Eye (tissue), 1 donor: ENCODE data around the gene DCDC2.

Experiments used
- DNase-seq: peaks from one replicate; pipeline ENCODE4 v3.0.0-alpha.2; 2015

The DCDC2 gene

GRCh38 chr6:24140591-24140990 is 217.3 kb downstream of the DCDC2 start:
- no peak for DNase-seq

- no peak for DNase-seq
Measured at GRCh38 chr6:24139639-24140038, 218.2 kb downstream of the DCDC2 start.

DNA sequence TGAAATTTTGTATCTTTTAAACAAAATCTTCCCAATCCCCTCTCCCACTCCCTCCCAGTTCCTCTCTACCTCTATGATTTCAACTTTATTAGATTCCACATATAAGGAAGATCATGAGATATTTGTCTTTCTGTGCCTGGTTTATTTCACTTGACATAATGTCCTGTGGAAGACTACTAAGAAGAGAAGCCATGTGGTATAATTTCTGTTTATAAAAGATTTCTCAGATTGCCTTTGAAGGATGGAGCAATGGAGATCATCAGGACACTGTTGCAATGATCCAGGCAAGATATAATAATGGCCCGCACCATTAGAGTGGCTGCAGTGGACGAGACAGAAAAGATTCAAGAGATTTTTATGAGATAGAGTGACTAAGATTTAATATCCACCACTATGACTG is 218.8 kb downstream of the DCDC2 start:
- no peak for DNase-seq

- DNase-seq, result no peak
Measured at GRCh38 chr6:24131751-24132150, 226.1 kb downstream of the DCDC2 start.

- no peak for DNase-seq
Measured at GRCh38 chr6:24127316-24127715, 230.5 kb downstream of the DCDC2 start.

DNA sequence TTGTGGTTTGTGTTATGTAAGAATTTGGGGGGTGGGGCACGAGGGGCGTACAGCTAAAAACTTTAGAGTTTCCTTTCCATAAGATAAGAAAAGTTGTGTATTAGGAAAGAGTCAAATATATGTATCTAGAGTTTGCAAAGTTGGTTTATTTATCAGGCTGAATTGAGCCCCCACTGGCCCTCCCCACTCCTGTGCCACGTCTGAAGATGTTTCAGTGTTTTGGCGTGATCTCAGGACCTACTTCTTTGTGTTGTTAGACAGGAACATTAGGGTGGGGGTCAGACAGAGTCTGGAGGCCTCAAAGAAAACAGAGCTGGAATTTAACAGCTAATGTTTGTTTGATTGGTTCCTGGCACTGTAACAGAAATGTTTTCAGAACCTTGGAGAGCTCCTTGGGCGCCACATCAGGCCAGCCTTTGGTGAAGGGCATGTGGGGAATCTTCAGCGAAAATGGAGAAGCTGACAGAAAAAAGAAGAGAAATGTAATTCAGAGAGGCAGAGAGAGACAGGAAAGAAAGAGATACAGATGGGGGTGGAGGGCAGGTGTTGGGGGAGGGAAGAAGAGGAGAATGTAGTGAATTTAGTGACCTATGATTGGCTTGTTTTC is 231.2 kb downstream of the DCDC2 start:
- peak; percentile 96 for DNase-seq

DNA sequence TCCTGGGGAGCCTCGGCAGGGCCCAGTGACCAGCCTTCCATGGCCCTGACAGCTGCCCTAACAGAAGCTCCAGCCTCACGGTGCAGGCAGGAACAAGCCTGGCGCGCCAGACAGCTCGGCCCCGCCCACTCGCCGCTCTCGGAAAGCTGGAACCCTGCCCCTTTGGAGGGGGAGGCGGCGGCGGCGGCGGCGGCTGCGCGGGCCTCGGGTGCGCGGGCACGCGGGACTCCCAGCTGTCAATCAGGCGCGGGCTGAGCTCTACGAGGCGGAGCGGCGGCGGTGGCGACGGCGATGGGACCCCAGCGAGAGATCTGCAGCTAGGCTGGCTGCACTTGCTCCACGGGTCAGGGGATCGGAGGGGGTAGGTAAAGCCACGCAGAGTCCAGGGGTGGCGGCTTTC is 231.9 kb downstream of the DCDC2 start, which contains the start of gene NRSN1:
TSS of gene NRSN1 (plus strand) at position 236 of the 400 bp plus-strand sequence. CDS start 8,113 bp downstream, outside the sequence.
- DNase-seq, result peak; percentile 82

DNA sequence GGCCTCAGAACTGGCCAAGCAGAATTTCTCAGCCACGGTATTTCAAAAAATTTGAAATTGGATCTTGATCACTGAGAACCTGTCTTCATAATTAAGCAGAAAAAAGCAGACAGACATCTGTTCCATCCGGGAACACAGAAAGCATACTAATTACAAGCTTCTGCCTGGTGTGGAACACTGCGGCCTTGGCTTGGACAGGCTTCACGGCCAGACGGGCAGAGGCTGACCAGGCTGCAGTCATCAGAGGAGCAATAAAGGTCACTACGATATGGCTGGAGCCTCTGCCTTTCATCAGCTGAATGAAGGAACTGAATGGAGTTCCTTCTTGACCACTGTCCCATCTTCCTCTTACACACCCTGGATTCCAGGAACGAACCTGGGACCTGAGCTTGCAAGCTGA is 235.7 kb downstream of the DCDC2 start:
- DNase-seq, result no peak
